ENCODE data around the gene RSBN1L.

RSBN1L gene

GRCh38 chr7:77658928-77659327 is 37.3 kb upstream of the RSBN1L start:
- no peaks in the 10 kb centered on the region for H3K27me3 ChIP-seq (ENCODE audit: control insufficient read depth, insufficient read depth, low read length, poor library complexity, severe bottlenecking)
- WGBS, 2 experiments, result 94 to 97% methylated on average over 5 of the region's 5 CpGs
- no peak overlapping the region for H3K27ac ChIP-seq (ENCODE audit: insufficient read depth, low read depth, low read length, poor library complexity, severe bottlenecking)
- no peak overlapping the region for H3K4me3 ChIP-seq (ENCODE audit: insufficient read depth, low read depth, low read length)
- no peaks in the 10 kb centered on the region for H3K4me1 ChIP-seq (ENCODE audit: control insufficient read depth, insufficient read depth, low read length)
- no peaks in the 10 kb centered on the region for H3K9me3 ChIP-seq (ENCODE audit: control insufficient read depth, low read length)
- no peaks in the 10 kb centered on the region for H3K36me3 ChIP-seq (ENCODE audit: control insufficient read depth, insufficient read depth, low read length)

GRCh38 chr7:77661816-77662215 is 34.4 kb upstream of the RSBN1L start:
- no peaks in the 10 kb centered on the region for H3K9me3 ChIP-seq (ENCODE audit: control insufficient read depth, low read length)
- no peaks in the 10 kb centered on the region for H3K27me3 ChIP-seq (ENCODE audit: control insufficient read depth, insufficient read depth, low read length, poor library complexity, severe bottlenecking)
- no peak overlapping the region for H3K27ac ChIP-seq (ENCODE audit: insufficient read depth, low read depth, low read length, poor library complexity, severe bottlenecking)
- no peak overlapping the region for H3K4me3 ChIP-seq (ENCODE audit: insufficient read depth, low read depth, low read length)
- no peaks in the 10 kb centered on the region for H3K4me1 ChIP-seq (ENCODE audit: control insufficient read depth, insufficient read depth, low read length)
- no peaks in the 10 kb centered on the region for H3K36me3 ChIP-seq (ENCODE audit: control insufficient read depth, insufficient read depth, low read length)
- 94 to 95% methylated on average over 5 of the region's 5 CpGs for WGBS, 2 experiments

- no peaks in the 10 kb centered on the region for H3K36me3 ChIP-seq (ENCODE audit: control insufficient read depth, insufficient read depth, low read length)
- no peak overlapping the region for H3K4me3 ChIP-seq (ENCODE audit: insufficient read depth, low read depth, low read length)
- H3K27ac ChIP-seq (ENCODE audit: insufficient read depth, low read depth, low read length, poor library complexity, severe bottlenecking), result no peak overlapping the region
- no peaks in the 10 kb centered on the region for H3K27me3 ChIP-seq (ENCODE audit: control insufficient read depth, insufficient read depth, low read length, poor library complexity, severe bottlenecking)
- H3K9me3 ChIP-seq (ENCODE audit: control insufficient read depth, low read length), result no peaks in the 10 kb centered on the region
- H3K4me1 ChIP-seq (ENCODE audit: control insufficient read depth, insufficient read depth, low read length), result no peaks in the 10 kb centered on the region
- WGBS, 2 experiments, result 89 to 91% methylated on average over 2 of the region's 2 CpGs
Measured at GRCh38 chr7:77662869-77663268, 33.4 kb upstream of the RSBN1L start.

DNA sequence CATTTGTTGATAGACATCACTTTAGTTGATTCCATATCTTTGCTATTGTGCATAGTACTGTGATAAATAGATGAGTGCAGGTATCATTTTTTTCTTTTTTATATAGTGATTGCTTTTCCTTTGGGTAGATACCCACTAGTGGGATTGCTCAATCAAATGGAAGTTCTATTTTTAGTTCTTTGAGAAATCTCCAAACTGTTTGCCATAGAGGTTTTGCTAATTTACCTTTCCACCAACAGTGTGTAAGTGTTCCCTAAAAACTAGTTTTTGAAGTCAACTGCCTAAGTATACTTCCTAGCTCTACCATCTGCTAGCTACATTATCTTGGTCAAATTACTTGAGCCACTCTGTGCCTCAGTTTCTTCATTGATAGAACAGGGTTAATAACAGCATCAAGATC is 31.5 kb upstream of the RSBN1L start:
- Histone ChIP-seq H3K9me3 (ENCODE audit: control insufficient read depth, low read length) (no peaks in the 10 kb centered on the region), H3K27me3 (ENCODE audit: control insufficient read depth, insufficient read depth, low read length, poor library complexity, severe bottlenecking) (no peaks in the 10 kb centered on the region), H3K27ac (ENCODE audit: insufficient read depth, low read depth, low read length, poor library complexity, severe bottlenecking) (no peak overlapping the region)

DNA sequence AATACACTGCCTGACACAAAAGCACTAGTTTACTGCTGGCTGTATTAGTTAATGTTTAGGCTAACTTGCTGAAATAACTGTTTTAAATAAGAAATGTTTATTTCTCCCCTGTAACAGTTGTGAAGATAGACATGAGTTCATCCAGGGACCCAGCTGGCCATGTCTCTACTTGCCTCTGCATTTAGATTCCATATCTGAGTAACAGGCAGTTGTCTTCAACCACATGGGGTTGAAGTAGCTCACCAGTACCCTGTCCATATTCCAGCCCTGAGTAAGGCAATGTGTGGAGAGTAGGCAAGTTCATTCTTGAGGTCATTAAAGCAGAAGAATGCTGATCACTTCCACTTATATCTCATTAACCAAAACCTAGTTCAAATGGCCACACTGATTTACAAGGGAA is 31.1 kb upstream of the RSBN1L start:
- no peaks in the 10 kb centered on the region for H3K9me3 ChIP-seq (ENCODE audit: control insufficient read depth, low read length)
- no peaks in the 10 kb centered on the region for H3K36me3 ChIP-seq (ENCODE audit: control insufficient read depth, insufficient read depth, low read length)
- H3K27me3 ChIP-seq (ENCODE audit: control insufficient read depth, insufficient read depth, low read length, poor library complexity, severe bottlenecking), result no peaks in the 10 kb centered on the region
- no peaks in the 10 kb centered on the region for H3K4me1 ChIP-seq (ENCODE audit: control insufficient read depth, insufficient read depth, low read length)
- no peak overlapping the region for H3K27ac ChIP-seq (ENCODE audit: insufficient read depth, low read depth, low read length, poor library complexity, severe bottlenecking)
- H3K4me3 ChIP-seq (ENCODE audit: insufficient read depth, low read depth, low read length), result no peak overlapping the region

More for the DNA sequence above, 31.5 kb upstream of the RSBN1L start:
- Histone ChIP-seq H3K36me3 (ENCODE audit: control insufficient read depth, insufficient read depth, low read length) (no peaks in the 10 kb centered on the region), H3K4me3 (ENCODE audit: insufficient read depth, low read depth, low read length) (no peak overlapping the region), H3K4me1 (ENCODE audit: control insufficient read depth, insufficient read depth, low read length) (no peaks in the 10 kb centered on the region)

DNA sequence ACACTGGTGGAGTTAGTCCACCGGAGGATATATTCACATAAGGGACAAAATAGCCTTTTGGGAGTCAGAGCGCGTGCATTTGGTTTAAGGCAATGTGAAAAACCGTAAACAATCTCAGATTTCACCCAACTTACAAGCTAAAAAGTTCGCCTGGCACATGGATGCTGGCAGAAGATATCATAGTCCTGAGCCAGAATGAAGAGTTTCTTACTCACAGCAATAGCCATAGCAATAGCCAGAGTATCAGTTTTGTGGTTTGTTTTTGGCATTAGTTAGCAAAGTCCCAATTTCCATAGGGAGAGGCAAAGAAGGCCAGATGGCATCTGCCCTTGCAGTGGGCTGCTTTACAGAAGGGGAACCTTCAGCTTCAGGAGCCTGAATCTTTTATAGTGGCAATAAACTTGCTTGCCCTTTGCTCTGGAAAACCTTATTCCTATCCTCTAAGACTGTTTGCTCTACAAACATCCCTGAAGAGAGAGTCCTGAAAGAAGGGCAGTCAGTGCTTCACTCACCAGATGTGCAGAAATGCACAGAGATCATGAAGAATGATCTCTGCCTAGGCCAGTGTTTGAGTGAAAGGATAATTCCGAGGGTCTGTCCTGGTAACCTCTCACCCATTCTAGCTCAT is 28.7 kb upstream of the RSBN1L start:
- Histone ChIP-seq H3K36me3 (ENCODE audit: control insufficient read depth, insufficient read depth, low read length) (no peaks in the 10 kb centered on the region), H3K27ac (ENCODE audit: insufficient read depth, low read depth, low read length, poor library complexity, severe bottlenecking) (no peak overlapping the region), H3K4me3 (ENCODE audit: insufficient read depth, low read depth, low read length) (no peak overlapping the region), H3K4me1 (ENCODE audit: control insufficient read depth, insufficient read depth, low read length) (no peaks in the 10 kb centered on the region), H3K27me3 (ENCODE audit: control insufficient read depth, insufficient read depth, low read length, poor library complexity, severe bottlenecking) (no peaks in the 10 kb centered on the region), H3K9me3 (ENCODE audit: control insufficient read depth, low read length) (no peaks in the 10 kb centered on the region)
- WGBS, 2 experiments, result 95% methylated on average over 5 of the region's 6 CpGs

DNA sequence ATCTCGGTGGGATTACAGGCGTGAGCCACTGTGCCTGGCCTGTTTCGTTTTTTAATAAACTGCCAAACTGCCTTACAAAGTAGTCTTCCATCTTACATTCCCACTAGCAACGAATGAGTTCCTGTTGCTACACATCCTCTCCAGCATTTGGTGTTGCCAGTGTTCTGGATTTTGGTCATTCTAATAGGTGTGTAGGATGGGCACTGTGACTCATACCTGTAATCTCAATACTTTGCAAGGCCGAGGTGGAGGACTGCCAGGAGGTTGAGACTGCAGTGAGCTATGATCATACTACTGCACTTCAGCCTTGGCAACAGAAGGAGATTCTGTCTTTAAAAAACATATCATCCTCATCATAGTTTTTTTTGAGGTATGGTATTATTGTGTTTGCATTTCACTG is 21.4 kb upstream of the RSBN1L start:
- H3K27me3 ChIP-seq (ENCODE audit: control insufficient read depth, insufficient read depth, low read length, poor library complexity, severe bottlenecking), result no peaks in the 10 kb centered on the region
- no peak overlapping the region for H3K4me3 ChIP-seq (ENCODE audit: insufficient read depth, low read depth, low read length)
- WGBS, 2 experiments, result 90 to 95% methylated on average over 5 of the region's 5 CpGs
- H3K36me3 ChIP-seq (ENCODE audit: control insufficient read depth, insufficient read depth, low read length), result no peaks in the 10 kb centered on the region
- no peak overlapping the region for H3K27ac ChIP-seq (ENCODE audit: insufficient read depth, low read depth, low read length, poor library complexity, severe bottlenecking)
- no peaks in the 10 kb centered on the region for H3K4me1 ChIP-seq (ENCODE audit: control insufficient read depth, insufficient read depth, low read length)
- no peaks in the 10 kb centered on the region for H3K9me3 ChIP-seq (ENCODE audit: control insufficient read depth, low read length)

- Histone ChIP-seq H3K4me1 (ENCODE audit: control insufficient read depth, insufficient read depth, low read length) (no peaks in the 10 kb centered on the region), H3K27me3 (ENCODE audit: control insufficient read depth, insufficient read depth, low read length, poor library complexity, severe bottlenecking) (no peaks in the 10 kb centered on the region), H3K9me3 (ENCODE audit: control insufficient read depth, low read length) (no peaks in the 10 kb centered on the region), H3K36me3 (ENCODE audit: control insufficient read depth, insufficient read depth, low read length) (peaks cover 3% of the 10 kb centered on the region), H3K27ac (ENCODE audit: insufficient read depth, low read depth, low read length, poor library complexity, severe bottlenecking) (no peak overlapping the region), H3K4me3 (ENCODE audit: insufficient read depth, low read depth, low read length) (no peak overlapping the region)
Measured at GRCh38 chr7:77679608-77680007, 16.7 kb upstream of the RSBN1L start.

DNA sequence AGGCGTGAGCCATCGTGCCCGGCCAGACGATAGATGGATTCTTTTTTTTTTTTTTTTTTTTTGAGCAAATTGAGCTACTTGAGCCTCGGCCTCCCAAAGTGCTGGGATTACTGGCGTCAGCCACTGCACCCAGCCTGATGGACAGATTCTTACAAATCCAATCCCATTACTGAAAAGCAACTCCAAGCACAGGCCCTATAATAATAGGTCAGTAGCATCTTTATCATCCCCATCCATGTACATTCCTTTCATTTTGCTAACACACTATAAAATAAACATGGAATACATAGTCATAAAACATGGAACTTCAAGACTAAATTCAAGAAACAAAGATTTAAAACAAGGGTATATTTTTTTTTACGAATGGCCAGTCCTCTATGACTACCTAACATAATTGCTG is 16.0 kb upstream of the RSBN1L start:
- H3K27ac ChIP-seq (ENCODE audit: insufficient read depth, low read depth, low read length, poor library complexity, severe bottlenecking), result no peak overlapping the region
- peaks cover 3% of the 10 kb centered on the region for H3K36me3 ChIP-seq (ENCODE audit: control insufficient read depth, insufficient read depth, low read length)
- H3K9me3 ChIP-seq (ENCODE audit: control insufficient read depth, low read length), result no peaks in the 10 kb centered on the region
- 86 to 91% methylated on average over 6 to 7 of the region's 7 CpGs for WGBS, 2 experiments
- H3K4me3 ChIP-seq (ENCODE audit: insufficient read depth, low read depth, low read length), result no peak overlapping the region
- H3K27me3 ChIP-seq (ENCODE audit: control insufficient read depth, insufficient read depth, low read length, poor library complexity, severe bottlenecking), result no peaks in the 10 kb centered on the region
- H3K4me1 ChIP-seq (ENCODE audit: control insufficient read depth, insufficient read depth, low read length), result no peaks in the 10 kb centered on the region

GRCh38 chr7:77684030-77684429 is 12.2 kb upstream of the RSBN1L start:
- H3K4me3 ChIP-seq (ENCODE audit: insufficient read depth, low read depth, low read length), result no peak overlapping the region
- H3K27ac ChIP-seq (ENCODE audit: insufficient read depth, low read depth, low read length, poor library complexity, severe bottlenecking), result no peak overlapping the region
- 40 to 42% methylated on average over 9 of the region's 9 CpGs for WGBS, 2 experiments
- no peaks in the 10 kb centered on the region for H3K4me1 ChIP-seq (ENCODE audit: control insufficient read depth, insufficient read depth, low read length)
- H3K36me3 ChIP-seq (ENCODE audit: control insufficient read depth, insufficient read depth, low read length), result peaks cover 3% of the 10 kb centered on the region
- H3K27me3 ChIP-seq (ENCODE audit: control insufficient read depth, insufficient read depth, low read length, poor library complexity, severe bottlenecking), result no peaks in the 10 kb centered on the region
- H3K9me3 ChIP-seq (ENCODE audit: control insufficient read depth, low read length), result no peaks in the 10 kb centered on the region

DNA sequence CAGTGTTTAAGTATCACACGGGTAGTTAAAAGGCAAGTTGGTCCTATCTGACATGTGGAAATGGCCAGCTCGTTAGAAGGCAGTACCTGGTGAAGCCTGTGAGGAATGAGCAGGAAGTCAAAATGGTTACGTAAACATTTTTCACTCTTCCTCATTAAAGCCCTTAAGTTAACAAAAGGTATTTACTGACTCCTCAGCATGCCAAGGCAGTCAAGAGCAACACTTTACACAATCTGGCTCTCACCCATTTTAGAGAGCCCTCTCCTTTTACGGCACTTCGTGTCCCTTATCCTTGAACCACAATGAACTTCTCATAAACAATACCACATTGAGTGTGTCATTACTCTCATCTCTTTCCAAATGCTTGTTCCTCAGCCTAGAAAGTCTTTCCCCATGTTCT is 11.0 kb upstream of the RSBN1L start:
- Histone ChIP-seq H3K4me1 (ENCODE audit: control insufficient read depth, insufficient read depth, low read length) (no peaks in the 10 kb centered on the region), H3K27ac (ENCODE audit: insufficient read depth, low read depth, low read length, poor library complexity, severe bottlenecking) (no peak overlapping the region), H3K27me3 (ENCODE audit: control insufficient read depth, insufficient read depth, low read length, poor library complexity, severe bottlenecking) (no peaks in the 10 kb centered on the region), H3K36me3 (ENCODE audit: control insufficient read depth, insufficient read depth, low read length) (peaks cover 3% of the 10 kb centered on the region), H3K9me3 (ENCODE audit: control insufficient read depth, low read length) (no peaks in the 10 kb centered on the region), H3K4me3 (ENCODE audit: insufficient read depth, low read depth, low read length) (no peak overlapping the region)
- 62 to 66% methylated on average over 5 of the region's 5 CpGs for WGBS, 2 experiments

Measured in ectodermal cell (in vitro differentiated cells).